Ectodermal cell (in vitro differentiated cells): ENCODE data around the gene NIT2.

Experiments used
- H3K27ac ChIP-seq: 2 replicates; pipeline ENCODE4 v1.7.0; 2013; ENCODE audit warnings: mild to moderate bottlenecking, low read depth, low read length; ENCODE audit not compliant: insufficient read depth, poor library complexity, severe bottlenecking
- H3K27me3 ChIP-seq: 2 replicates; pipeline ENCODE4 v1.7.0; 2013; ENCODE audit warnings: mild to moderate bottlenecking, low read length; ENCODE audit not compliant: insufficient read depth, control insufficient read depth, poor library complexity, severe bottlenecking
- H3K36me3 ChIP-seq: one replicate; pipeline ENCODE4 v1.7.0; 2013; ENCODE audit warnings: low read length; ENCODE audit not compliant: control insufficient read depth, insufficient read depth
- H3K4me1 ChIP-seq: one replicate; pipeline ENCODE4 v1.7.0; 2013; ENCODE audit warnings: low read length; ENCODE audit not compliant: control insufficient read depth, insufficient read depth
- H3K4me3 ChIP-seq: 2 replicates; pipeline ENCODE4 v1.7.0; 2013; ENCODE audit warnings: low read depth, low read length, control low read depth; ENCODE audit not compliant: insufficient read depth
- H3K9me3 ChIP-seq: 2 replicates; pipeline ENCODE4 v1.7.0; 2013; ENCODE audit warnings: mild to moderate bottlenecking, low read length, moderate library complexity; ENCODE audit not compliant: control insufficient read depth
- WGBS, 2 experiments: methylation state at CpG; one replicate each; pipeline ENCODE4 v1.1.7; 2013; ENCODE audit warnings: missing lambda C conversion rate in 2 of 2; 5-methylcytosine and 5-hydroxymethylcytosine counted together

NIT2 gene

GRCh38 chr3:100403362-100404249, 69.0 kb downstream of the NIT2 start:
- Histone ChIP-seq H3K4me1 (peaks cover 12% of the 10 kb centered on the region), H3K9me3 (no peaks in the 10 kb centered on the region), H3K27ac (no peak overlapping the region), H3K27me3 (no peaks in the 10 kb centered on the region), H3K36me3 (no peaks in the 10 kb centered on the region), H3K4me3 (peak overlapping the region; percentile 87)
- 22 to 29% methylated on average over 5 of the region's 5 CpGs for WGBS, 2 experiments

- Histone ChIP-seq H3K9me3 (no peaks in the 10 kb centered on the region), H3K4me1 (peaks cover 10% of the 10 kb centered on the region), H3K27me3 (no peaks in the 10 kb centered on the region), H3K4me3 (peak overlapping the region; percentile 87), H3K36me3 (no peaks in the 10 kb centered on the region), H3K27ac (no peak overlapping the region)
- 100% methylated on average over 1 of the region's 1 CpG for WGBS, 2 experiments
Measured at GRCh38 chr3:100404250-100404548, 69.6 kb downstream of the NIT2 start.

GRCh38 chr3:100407164-100407563, 72.6 kb downstream of the NIT2 start:
- Histone ChIP-seq H3K4me1 (no peaks in the 10 kb centered on the region), H3K27ac (no peak overlapping the region), H3K27me3 (no peaks in the 10 kb centered on the region), H3K9me3 (no peaks in the 10 kb centered on the region), H3K36me3 (peaks cover 12% of the 10 kb centered on the region), H3K4me3 (no peak overlapping the region)
- 97 to 100% methylated on average over 2 of the region's 2 CpGs for WGBS, 2 experiments

- 79 to 83% methylated on average over 4 of the region's 4 CpGs for WGBS, 2 experiments
- H3K9me3 ChIP-seq: no peaks in the 10 kb centered on the region
- H3K4me3 ChIP-seq: no peak overlapping the region
- no peaks in the 10 kb centered on the region for H3K27me3 ChIP-seq
- H3K36me3 ChIP-seq: peaks cover 14% of the 10 kb centered on the region
- H3K4me1 ChIP-seq: no peaks in the 10 kb centered on the region
- no peak overlapping the region for H3K27ac ChIP-seq
Measured at GRCh38 chr3:100407977-100408532, 73.5 kb downstream of the NIT2 start.
